H7 (cell line): ENCODE measurements around the gene PRKCA. TPM values are rescaled to one million over a fixed set of nuclear protein-coding genes. Genes with fewer than 3 reads are reported as not detected.

Source experiments
- DNase-seq: peaks from one replicate; pipeline ENCODE4 v3.0.0; 2012
- H3K27me3 ChIP-seq: 2 replicates; pipeline ENCODE4 v1.6.0; 2011; ENCODE audit warnings: mild to moderate bottlenecking, low read length; ENCODE audit not compliant: control insufficient read depth, insufficient read depth
- H3K36me3 ChIP-seq: replicated peaks from 2 replicates; pipeline ENCODE4 v1.5.1; 2011; ENCODE audit warnings: low read length; ENCODE audit not compliant: control insufficient read depth, insufficient read depth
- H3K4me3 ChIP-seq: 2 replicates; pipeline ENCODE4 v1.5.1; 2011; ENCODE audit warnings: low read depth, mild to moderate bottlenecking, control low read depth, low read length, moderate library complexity; ENCODE audit not compliant: insufficient read depth
- total RNA-seq: library from RNA; depleted of rRNA; stranded (reverse); fragments of >200 nt; shearing (Covaris generic); gene quantifications from 2 replicates; pipeline ENCODE4 v1.2.3, GENCODE V29; 2014

Gene PRKCA
- total RNA-seq, 1 experiment from 2014 or later = 10.0 TPM

DNA sequence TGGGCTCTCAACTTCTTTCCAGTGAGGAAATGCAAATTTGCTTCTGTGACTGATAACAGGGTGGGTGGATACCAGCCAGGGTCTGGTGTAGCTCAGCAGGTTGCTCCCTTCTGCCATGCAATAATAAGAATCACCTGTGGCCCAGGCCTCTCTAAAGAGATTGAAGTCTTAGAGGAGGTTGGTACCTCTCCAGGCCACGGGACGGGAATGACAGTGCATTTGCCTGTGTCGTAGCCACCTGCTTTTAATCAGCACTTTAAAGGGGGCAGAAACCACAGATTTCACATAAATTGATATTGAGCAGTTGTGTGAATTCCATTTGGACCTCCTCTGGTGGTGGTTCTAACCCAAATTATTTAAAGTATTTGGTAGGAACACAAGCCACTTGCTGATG, 246.9 kb downstream of the PRKCA start:
- Histone ChIP-seq H3K36me3 (no peaks in the 10 kb centered on the region), H3K27me3 (no peaks in the 10 kb centered on the region), H3K4me3 (no peak overlapping the region)
- no peak for DNase-seq

GRCh38 chr17:66549731-66550207, 247.4 kb downstream of the PRKCA start:
- no peaks in the 10 kb centered on the region for H3K27me3 ChIP-seq
- no peaks in the 10 kb centered on the region for H3K36me3 ChIP-seq
- no peak overlapping the region for H3K4me3 ChIP-seq
- peak; percentile 44 for DNase-seq

DNA sequence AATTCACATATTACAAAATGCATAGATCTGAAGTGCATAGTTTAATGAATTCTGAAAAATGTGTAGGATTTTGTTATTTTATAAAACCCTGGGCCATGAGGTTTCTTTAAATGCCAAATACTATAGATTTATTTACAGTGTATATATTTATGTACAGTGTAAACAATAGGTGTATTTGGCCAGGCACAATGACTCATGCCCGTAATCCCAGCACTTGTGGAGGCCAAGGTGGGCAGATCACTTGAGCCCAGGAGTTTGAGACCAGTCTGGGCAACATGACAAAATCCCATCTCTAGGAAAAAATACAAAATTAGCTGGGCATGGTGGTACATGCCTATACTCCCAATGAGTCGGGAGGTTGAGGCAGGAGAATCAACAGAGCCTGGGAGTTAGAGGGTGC, 249.4 kb downstream of the PRKCA start:
- Histone ChIP-seq H3K27me3 (no peaks in the 10 kb centered on the region), H3K36me3 (no peaks in the 10 kb centered on the region), H3K4me3 (no peak overlapping the region)
- no peak for DNase-seq

GRCh38 chr17:66552371-66552770, 250.0 kb downstream of the PRKCA start:
- no peak overlapping the region for H3K4me3 ChIP-seq
- DNase-seq = no peak
- no peaks in the 10 kb centered on the region for H3K27me3 ChIP-seq
- H3K36me3 ChIP-seq = no peaks in the 10 kb centered on the region

GRCh38 chr17:66555605-66556004, 253.2 kb downstream of the PRKCA start:
- Histone ChIP-seq H3K36me3 (no peaks in the 10 kb centered on the region), H3K4me3 (no peak overlapping the region), H3K27me3 (no peaks in the 10 kb centered on the region)
- no peak for DNase-seq

- no peaks in the 10 kb centered on the region for H3K27me3 ChIP-seq
- no peak for DNase-seq
These were observed 254.8 kb downstream of the PRKCA start for GRCh38 chr17:66557200-66557599.

GRCh38 chr17:66557886-66558285, 255.5 kb downstream of the PRKCA start:
- no peak for DNase-seq
- H3K27me3 ChIP-seq = no peaks in the 10 kb centered on the region
- H3K36me3 ChIP-seq = no peaks in the 10 kb centered on the region
- no peak overlapping the region for H3K4me3 ChIP-seq

More at GRCh38 chr17:66557200-66557599, 254.8 kb downstream of the PRKCA start:
- Histone ChIP-seq H3K4me3 (no peak overlapping the region), H3K36me3 (no peaks in the 10 kb centered on the region)

- no peak for DNase-seq
These were observed 258.3 kb downstream of the PRKCA start for GRCh38 chr17:66560691-66561090.

DNA sequence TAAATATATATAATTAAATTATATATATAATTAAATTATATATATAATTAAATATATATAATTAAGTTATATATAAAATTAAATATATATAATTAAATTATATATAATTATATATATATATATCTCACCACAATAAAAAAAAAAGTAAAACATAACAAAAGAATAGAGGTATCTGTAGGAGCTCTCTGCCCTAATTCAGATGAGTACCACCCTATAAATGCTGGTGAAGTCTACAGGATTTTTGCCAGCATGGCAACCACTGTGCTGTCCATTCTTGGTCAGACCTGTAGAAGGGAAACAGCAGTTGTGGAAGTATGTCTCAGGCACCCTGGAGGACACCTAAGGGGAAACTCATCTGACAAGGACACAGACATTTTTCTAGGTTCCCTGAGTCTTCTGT, 259.7 kb downstream of the PRKCA start:
- no peaks in the 10 kb centered on the region for H3K27me3 ChIP-seq
- no peak for DNase-seq
- H3K4me3 ChIP-seq = no peak overlapping the region
- H3K36me3 ChIP-seq = no peaks in the 10 kb centered on the region

More at GRCh38 chr17:66560691-66561090, 258.3 kb downstream of the PRKCA start:
- no peaks in the 10 kb centered on the region for H3K27me3 ChIP-seq
- no peak overlapping the region for H3K4me3 ChIP-seq
- no peaks in the 10 kb centered on the region for H3K36me3 ChIP-seq

DNA sequence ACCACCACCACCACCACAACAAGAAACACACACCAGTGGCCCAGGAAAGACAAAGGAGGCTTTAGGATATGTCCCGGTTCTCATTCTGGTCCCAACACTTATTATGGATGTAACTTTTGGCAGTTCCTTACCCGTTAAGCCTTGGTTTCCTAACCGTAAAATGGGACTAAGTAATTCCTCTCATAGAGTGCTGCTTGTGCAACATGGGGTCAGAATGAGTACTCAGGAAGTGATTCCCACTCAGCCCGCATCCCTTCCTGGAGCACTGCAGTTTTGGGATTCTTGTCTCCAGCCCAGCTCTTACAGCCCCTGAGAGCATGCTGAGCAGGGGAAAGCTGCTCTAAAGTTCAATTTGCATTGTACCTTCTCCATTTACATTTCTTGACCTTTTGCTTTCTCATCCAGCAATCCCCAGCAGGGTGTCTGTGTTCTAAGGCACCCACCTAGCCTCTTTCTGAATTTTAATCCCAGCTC, 262.6 kb downstream of the PRKCA start:
- peak; percentile 51 for DNase-seq
- no peaks in the 10 kb centered on the region for H3K36me3 ChIP-seq
- H3K4me3 ChIP-seq = no peak overlapping the region
- no peaks in the 10 kb centered on the region for H3K27me3 ChIP-seq

- peak; percentile 55 for DNase-seq
These were observed 265.1 kb downstream of the PRKCA start for GRCh38 chr17:66567234-66568170.

GRCh38 chr17:66569572-66569971, 267.2 kb downstream of the PRKCA start:
- Histone ChIP-seq H3K27me3 (no peaks in the 10 kb centered on the region), H3K36me3 (no peaks in the 10 kb centered on the region), H3K4me3 (no peak overlapping the region)
- DNase-seq = no peak

More at GRCh38 chr17:66567234-66568170, 265.1 kb downstream of the PRKCA start:
- H3K36me3 ChIP-seq = no peaks in the 10 kb centered on the region
- H3K4me3 ChIP-seq = no peak overlapping the region
- no peaks in the 10 kb centered on the region for H3K27me3 ChIP-seq

GRCh38 chr17:66570447-66571195, 268.2 kb downstream of the PRKCA start:
- H3K27me3 ChIP-seq = no peaks in the 10 kb centered on the region
- H3K4me3 ChIP-seq = no peak overlapping the region
- DNase-seq = no peak
- no peaks in the 10 kb centered on the region for H3K36me3 ChIP-seq

DNA sequence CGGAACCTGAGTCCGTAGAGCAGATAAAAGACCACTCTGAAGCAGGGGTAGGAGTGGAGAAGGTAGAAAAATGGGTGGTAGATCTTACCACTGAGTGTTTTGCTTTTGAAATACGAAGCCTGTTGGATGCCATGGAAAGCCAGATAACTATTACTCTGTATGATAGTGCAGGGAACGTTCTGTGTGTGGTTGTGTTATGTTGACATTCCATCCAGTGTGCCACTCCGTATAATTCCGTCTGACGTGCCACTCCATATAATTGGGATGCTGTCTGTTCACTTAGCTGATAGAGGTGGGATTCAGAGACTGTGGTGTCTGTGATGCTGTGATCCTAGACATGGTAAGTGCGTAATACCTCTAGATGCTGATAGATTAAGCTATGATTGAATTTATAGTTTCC, 269.3 kb downstream of the PRKCA start:
- Histone ChIP-seq H3K36me3 (no peaks in the 10 kb centered on the region), H3K27me3 (no peaks in the 10 kb centered on the region), H3K4me3 (no peak overlapping the region)
- no peak for DNase-seq

DNA sequence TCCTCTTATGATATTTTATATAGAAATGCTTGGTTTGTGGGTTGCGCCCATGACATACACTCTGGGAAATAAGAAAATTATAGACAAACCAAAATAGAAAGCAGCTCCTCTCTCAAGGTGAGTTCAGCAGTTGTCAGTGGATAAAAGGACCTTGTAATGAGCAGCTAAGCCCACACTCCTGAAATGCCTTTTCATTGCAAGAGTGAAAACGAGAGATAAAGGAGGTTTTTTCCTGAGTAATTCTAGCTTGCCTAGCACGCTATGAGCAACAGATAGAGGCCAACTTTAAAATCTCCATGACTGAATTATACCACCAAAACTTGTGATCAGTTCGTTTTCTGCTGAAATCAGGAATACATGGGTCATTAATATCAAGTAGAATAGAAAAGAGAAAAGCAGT, 270.7 kb downstream of the PRKCA start:
- H3K4me3 ChIP-seq = no peak overlapping the region
- no peak for DNase-seq
- H3K36me3 ChIP-seq = no peaks in the 10 kb centered on the region
- no peaks in the 10 kb centered on the region for H3K27me3 ChIP-seq
